Measurements from ENCODE around the gene PTOV1. TPM values are rescaled to one million over a fixed set of nuclear protein-coding genes. Genes with fewer than 3 reads are reported as not detected.

The PTOV1 gene
- total RNA-seq, 2 donors from 2014 or later = 64.6 to 81.0 TPM

GRCh38 chr19:49887665-49888509 lies 36.9 kb downstream of the PTOV1 start:
- H3K27ac ChIP-seq = no peak overlapping the region
- H3K27me3 ChIP-seq = no peaks in the 10 kb centered on the region
- no peak for DNase-seq (ENCODE audit: low spot score)
- H3K4me3 ChIP-seq = no peak overlapping the region
- TF ChIP-seq CTCF (IDR thresholded peaks at IDR 0.05) = no peak
- H3K9me3 ChIP-seq = no peaks in the 10 kb centered on the region
- peaks cover 0 to 13% of the 10 kb centered on the region in 2 donors for H3K4me1 ChIP-seq
- peaks cover 27% of the 10 kb centered on the region for H3K36me3 ChIP-seq

GRCh38 chr19:49888510-49888824 lies 37.5 kb downstream of the PTOV1 start:
- Histone ChIP-seq H3K9me3 (no peaks in the 10 kb centered on the region), H3K27me3 (no peaks in the 10 kb centered on the region), H3K4me3 (no peak overlapping the region), H3K27ac (no peak overlapping the region), H3K4me1 (peaks cover 0 to 13% of the 10 kb centered on the region in 2 donors), H3K36me3 (peaks cover 21% of the 10 kb centered on the region)
- no peak for DNase-seq (ENCODE audit: low spot score)
- TF ChIP-seq CTCF (IDR thresholded peaks at IDR 0.05) = no peak

DNA sequence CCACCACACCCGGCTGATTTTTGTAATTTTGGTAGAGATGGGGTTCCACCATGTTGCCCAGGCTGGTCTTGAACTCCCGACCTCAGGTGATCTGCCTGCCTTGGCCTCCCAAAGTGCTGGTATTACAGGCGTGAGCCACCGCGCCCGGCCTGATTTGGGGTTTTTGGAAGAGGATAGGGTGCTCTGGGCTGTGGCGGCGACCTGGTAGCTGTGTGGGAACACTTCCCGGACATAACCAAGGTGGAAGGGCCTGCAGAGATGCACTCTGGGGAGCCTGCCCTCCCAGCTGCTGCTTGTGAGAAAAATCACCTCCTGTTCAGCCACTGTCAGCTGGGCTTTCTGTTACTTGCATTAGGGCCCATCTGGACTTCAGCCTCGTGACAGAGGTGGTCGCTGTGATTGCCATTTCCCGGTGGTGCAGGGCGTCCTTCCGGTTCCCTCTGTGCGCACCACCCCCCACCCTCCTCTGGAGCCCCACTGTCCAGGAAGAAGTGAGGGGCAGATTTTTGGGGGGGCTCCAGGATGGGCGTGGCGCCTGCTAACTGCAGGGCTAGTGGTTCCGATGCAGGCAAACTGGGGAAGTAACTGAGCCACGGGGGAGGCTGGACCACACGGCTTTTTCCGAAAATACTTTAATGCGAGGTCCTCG lies 38.2 kb downstream of the PTOV1 start:
- no peaks in the 10 kb centered on the region for H3K9me3 ChIP-seq
- no peak for DNase-seq (ENCODE audit: low spot score)
- H3K4me3 ChIP-seq = no peak overlapping the region
- no peak overlapping the region for H3K27ac ChIP-seq
- TF ChIP-seq CTCF (IDR thresholded peaks at IDR 0.05) = no peak
- H3K36me3 ChIP-seq = peaks cover 14% of the 10 kb centered on the region
- H3K27me3 ChIP-seq = no peaks in the 10 kb centered on the region
- peaks cover 0 to 13% of the 10 kb centered on the region in 2 donors for H3K4me1 ChIP-seq

DNA sequence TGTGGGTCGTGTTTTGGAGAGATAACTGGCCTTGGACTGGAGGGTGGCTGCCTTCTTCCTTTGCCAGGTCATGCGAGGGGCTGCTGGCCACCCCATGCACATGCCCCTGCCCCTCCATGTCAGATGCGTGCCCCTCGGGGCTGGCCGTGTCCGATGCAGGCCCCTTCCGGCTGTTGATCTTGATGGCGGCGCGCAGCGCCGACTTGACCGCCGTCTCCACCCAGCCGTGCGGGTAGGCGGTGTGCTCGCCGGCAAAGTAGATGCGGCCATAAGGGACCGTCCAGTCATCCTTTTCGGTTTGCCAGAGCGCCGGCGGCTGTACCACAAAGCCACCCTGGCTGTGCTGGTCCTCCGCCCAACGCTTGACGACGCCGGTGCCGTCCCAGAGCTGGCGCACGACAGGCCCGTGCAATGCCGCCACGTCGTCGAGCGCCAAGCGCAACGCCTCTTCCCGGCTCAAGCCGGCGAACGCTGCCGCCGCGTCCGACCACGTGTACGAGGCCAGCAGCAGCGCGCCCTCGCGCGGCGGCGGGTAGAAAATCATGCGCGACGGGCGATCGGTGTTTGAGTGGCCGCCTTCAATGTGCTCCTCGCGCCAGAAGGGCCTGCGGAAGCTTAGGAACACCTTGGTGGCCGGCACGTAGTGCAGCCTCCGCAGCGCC lies 38.9 kb downstream of the PTOV1 start:
- Histone ChIP-seq H3K4me3 (peak overlapping the region in 1 of 2 donors; percentile 30), H3K9me3 (no peaks in the 10 kb centered on the region), H3K27ac (no peak overlapping the region), H3K27me3 (no peaks in the 10 kb centered on the region), H3K36me3 (peaks cover 8% of the 10 kb centered on the region), H3K4me1 (peaks cover 0 to 13% of the 10 kb centered on the region in 2 donors)
- peak; percentile 56 to 86 for TF ChIP-seq CTCF (IDR thresholded peaks at IDR 0.05)
- peak; percentile 76 for DNase-seq (ENCODE audit: low spot score)

DNA sequence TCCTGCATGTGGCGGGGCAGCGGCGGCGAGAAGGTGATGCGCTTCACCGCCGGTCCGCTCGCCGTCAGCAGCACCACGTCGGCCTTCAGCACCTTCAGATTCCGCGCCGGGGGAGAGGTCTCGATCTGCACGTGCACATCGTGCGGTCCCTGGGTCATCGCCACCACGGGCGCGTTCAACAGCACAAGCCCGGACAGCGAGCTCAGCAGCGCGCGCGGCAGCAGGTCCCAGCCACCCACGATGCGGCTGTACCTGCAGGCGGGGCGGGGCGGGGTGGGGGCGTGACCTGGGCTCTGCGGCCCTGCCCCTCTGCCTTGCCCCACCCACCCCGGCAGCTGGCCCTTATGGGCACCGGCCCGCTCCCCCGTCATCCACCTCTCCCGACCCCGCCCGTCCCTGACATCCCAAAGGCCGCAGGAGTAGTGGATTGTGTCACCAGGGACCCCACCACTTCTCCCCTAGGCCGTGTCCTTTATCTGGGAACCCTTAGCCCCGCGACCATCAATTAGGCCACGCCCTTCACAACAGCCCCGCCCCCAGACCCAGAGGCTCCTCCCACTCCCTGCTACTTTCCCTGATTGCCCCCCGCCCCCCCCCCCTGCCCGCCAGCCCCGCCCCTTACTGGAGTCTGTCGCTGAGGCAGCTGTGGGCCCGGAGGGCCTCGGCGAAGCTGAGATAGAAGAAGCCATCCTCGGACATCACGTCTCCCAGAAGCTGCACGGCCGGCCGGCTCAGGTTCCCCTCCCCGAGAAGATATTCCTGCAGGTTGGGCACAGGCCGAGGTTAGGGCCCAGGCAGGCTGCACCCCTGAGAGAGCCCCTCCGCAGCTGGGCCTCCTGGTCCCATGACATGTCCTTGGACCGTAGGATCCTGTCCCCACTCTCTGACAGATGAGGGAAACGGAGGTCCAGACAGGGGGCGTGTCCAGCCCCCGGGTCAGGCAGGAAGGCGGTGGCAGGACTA lies 39.7 kb downstream of the PTOV1 start:
- peaks cover 0 to 13% of the 10 kb centered on the region in 2 donors for H3K4me1 ChIP-seq
- peaks cover 4% of the 10 kb centered on the region for H3K36me3 ChIP-seq
- peak overlapping the region in 1 of 2 donors; percentile 30 for H3K4me3 ChIP-seq
- H3K27me3 ChIP-seq = no peaks in the 10 kb centered on the region
- no peaks in the 10 kb centered on the region for H3K9me3 ChIP-seq
- peak in 1 of 2 donors; percentile 34 for TF ChIP-seq CTCF (IDR thresholded peaks at IDR 0.05)
- no peak for DNase-seq (ENCODE audit: low spot score)
- H3K27ac ChIP-seq = no peak overlapping the region
